HG02840 (cell line): Measurements from ENCODE around the gene MRPL58.

Source experiments
- ATAC-seq: cut with Tn5 transposase; IDR thresholded peaks from one replicate; pipeline ENCODE4 v1.9.1; 2021; ENCODE audit warnings: mild to moderate bottlenecking, moderate library complexity, moderate number of reproducible peaks; ENCODE audit not compliant: unreplicated experiment, low FRiP score

The MRPL58 gene

DNA sequence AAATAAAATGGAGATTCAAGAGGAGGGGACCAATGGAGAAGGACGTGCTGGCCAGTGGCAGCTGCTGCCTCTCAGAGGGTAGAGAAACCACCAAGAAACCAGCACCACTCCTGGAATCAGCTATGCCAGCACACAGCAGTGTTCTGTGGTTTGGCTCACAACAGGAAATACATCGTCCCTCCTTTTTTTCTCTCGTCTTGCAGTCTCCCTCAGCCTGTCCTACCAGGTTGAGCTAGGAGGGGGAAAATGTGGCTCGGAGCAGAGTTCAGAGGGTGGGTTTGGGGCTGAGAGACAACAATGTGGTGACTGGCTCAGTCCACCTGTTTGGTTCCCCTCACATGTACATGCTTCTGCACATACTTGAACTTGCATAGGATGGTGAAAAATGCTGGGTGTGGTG, 55.4 kb downstream of the MRPL58 start:
- ATAC-seq = no peak

GRCh38 chr17:75068750-75069149, 56.3 kb downstream of the MRPL58 start:
- ATAC-seq = no peak

DNA sequence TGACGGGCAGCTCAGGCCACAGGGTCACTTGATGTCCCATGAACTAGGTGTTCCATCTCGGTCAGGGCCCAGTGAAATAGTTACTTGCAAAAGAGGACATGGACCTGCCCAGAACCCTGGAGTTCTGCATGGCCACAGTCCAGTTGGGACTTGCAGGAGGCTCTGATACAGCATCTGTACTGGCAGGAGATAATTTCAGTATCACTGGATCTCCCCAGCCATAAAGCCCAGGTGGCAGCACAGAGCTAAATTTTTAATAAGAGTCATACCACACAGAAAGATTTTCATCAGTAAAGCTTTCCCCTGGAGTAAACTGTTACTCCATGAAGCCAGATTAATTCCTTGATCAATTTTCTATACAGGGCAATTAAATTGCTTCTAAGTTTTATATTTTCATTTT, 57.3 kb downstream of the MRPL58 start:
- no peak for ATAC-seq
